GM13977 (cell line): ENCODE results near the gene MEOX1.

Experiments used
- DNase-seq: peaks from one replicate; pipeline ENCODE4 v3.0.0; 2012; ENCODE audit warnings: low spot score
- CTCF ChIP-seq: IDR thresholded peaks from 2 replicates; pipeline ENCODE4 v1.5.1; 2012; ENCODE audit warnings: mild to moderate bottlenecking, control low read depth; ENCODE audit not compliant: insufficient read depth; ENCODE audit errors: extremely low read depth, missing control alignments
- in situ Hi-C: fragments of 300-500 bp; cut with MboI; formaldehyde crosslinking; loops from one replicate; pipeline ENCODE4 v1.12.0; 2022; ENCODE audit warnings: low sequenced_read_pairs, low pct_unique_long_range_greater_than_20kb, mixed read lengths, inconsistent platforms; ENCODE audit not compliant: unreplicated experiment

Gene MEOX1

GRCh38 chr17:43661699-43662412 is at the start of gene MEOX1:
Gene MEOX1, minus strand, starts transcription at chr17:43661922. Its CDS starts 388 bp downstream, at chr17:43661534.
- in situ Hi-C loops: no loop called here
- peak; percentile 69 for DNase-seq
- TF ChIP-seq CTCF: no peak

GRCh38 chr17:43710101-43710500 is 48.4 kb upstream of the MEOX1 start:
- DNase-seq: no peak
- TF ChIP-seq CTCF: no peak
- in situ Hi-C loops: no loop called here

- DNase-seq: no peak
- in situ Hi-C loops: no loop called here
- TF ChIP-seq CTCF: no peak
Measured at GRCh38 chr17:43709210-43709609, 47.5 kb upstream of the MEOX1 start.

GRCh38 chr17:43707184-43707583 is 45.5 kb upstream of the MEOX1 start:
- in situ Hi-C loops: no loop called here
- no peak for DNase-seq
- TF ChIP-seq CTCF: no peak

- TF ChIP-seq CTCF: no peak
- no peak for DNase-seq
- in situ Hi-C loops: no loop called here
Measured at GRCh38 chr17:43706235-43706634, 44.5 kb upstream of the MEOX1 start.

- no peak for TF ChIP-seq CTCF
- DNase-seq: no peak
- in situ Hi-C loops: no loop called here
Measured at GRCh38 chr17:43703630-43704029, 41.9 kb upstream of the MEOX1 start.
